Stimulated activated CD4-positive, alpha-beta T cell treated with anti-CD3 and anti-CD28 coated beads, TNF-alpha, amount 100 ng/mL, for 48 hours (primary cell): ENCODE data around the gene STK32B.

Experiments
- DNase-seq, 3 donors: peaks; one replicate each; pipeline ENCODE4 v3.0.0-alpha.2; 2020; ENCODE audit warnings: low read depth in 3 of 3

STK32B gene

DNA sequence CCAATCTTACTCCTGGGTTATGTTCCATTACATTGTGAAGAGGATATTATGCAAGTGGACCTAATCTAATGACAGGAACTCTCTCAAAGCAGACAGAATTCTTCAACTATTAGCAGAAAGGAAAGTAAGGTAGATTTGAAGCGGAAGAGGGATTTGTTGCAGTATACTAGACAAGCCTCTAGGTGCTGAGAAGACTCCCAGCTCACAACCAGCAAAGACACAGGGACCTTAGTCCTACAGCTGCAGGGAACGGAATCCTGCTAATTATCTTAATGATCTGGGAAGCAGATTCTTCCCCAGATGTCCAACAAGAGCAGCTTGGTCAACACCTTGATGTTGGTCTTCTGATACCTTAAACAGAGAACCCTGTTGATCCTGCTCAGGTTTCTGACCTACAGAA, 73.6 kb downstream of the STK32B start:
- no peak for DNase-seq

DNA sequence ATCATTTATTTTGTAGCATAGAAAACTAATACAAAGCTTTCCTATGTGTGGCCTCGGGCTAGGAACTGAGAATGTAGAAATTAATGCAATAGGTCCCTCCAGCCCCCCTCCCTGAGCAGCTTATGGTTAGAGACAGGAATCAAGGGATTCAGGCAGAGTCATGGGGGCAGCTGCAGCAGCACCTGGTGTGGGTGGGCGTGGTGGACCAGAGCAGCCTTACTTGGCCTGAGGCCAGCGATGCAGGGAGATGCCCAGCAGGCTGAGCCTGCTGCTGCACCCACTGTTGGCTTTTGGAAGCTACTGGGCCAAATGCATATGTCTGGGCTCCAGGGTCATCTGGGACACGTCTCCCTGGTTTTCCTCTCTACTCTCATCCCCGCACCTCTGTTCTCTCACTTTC, 74.0 kb downstream of the STK32B start:
- DNase-seq = no peak

DNA sequence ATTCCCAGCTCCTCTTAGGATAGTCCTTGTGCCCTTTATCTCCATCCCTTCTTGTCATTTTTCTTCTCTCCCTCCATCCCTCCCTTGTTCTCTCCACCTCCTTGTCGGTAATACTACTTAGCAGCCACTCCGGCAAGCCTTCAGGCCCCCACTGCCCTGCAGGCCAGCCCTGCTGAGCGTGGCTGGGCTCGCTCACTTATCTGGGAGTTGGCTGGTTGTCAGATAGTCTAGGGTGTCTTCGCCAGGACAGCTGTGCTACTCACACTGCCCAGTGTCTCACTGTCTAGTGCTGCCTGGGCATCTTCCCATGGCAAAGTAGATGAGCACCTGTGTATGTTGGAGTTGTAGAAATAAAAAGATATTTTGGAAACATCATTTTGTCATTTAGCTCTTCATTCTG, 75.0 kb downstream of the STK32B start:
- DNase-seq = no peak

DNA sequence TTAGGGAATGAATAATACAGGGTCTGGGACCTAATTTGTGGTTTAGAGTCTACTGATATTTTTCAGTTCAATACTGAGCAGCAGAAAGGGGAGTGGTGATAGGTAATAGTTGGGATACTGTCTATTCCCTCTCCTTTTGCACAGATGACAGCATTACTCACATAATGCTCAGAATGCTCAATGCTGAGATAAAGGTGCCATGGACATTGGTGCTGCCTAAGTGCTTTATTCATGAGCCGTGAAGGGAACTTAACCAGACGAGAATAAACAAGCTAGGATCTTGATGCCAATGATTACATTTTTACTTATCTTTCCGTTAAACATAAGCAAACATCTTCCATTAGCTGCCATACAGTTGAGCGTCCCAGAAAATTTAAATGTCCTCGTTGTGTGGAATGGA, 75.6 kb downstream of the STK32B start:
- no peak for DNase-seq

DNA sequence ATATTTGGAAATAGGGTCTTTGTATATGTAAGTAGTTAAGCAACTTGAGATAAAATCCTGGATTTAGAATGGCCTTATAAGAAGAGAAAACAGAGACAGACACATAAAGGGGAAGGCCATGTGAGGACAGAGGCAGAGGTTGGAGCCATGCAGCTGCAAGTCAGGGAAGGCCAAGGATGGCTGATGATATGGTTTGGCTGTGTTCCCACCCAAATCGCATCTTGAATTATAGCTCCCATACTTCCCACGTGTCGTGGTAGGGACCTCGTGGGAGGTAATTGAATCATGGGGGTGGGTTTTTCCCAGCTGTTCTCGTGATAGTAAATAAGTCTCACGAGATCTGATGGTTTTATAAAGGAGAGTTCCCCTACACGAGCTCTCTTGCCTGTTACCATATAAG, 76.3 kb downstream of the STK32B start:
- no peak for DNase-seq

DNA sequence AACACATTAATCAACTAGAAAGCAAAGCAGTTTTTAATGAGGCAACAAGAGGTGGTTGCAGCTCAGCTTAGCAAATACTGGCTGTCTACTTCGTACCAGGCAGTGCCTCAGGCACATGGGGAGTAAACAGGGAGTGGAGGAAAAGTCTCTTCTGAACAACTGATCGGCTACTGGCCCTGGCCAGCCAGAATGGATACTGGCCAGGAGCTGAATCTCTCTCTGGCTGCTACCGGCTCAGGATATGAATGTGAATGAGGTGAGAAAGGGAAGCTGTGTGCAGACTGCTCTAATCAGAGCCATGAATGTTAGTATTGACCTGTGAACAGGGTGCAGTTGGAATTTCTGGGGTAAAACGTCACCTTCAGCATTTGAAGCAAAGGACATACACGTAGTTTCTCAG, 77.3 kb downstream of the STK32B start:
- no peak for DNase-seq

DNA sequence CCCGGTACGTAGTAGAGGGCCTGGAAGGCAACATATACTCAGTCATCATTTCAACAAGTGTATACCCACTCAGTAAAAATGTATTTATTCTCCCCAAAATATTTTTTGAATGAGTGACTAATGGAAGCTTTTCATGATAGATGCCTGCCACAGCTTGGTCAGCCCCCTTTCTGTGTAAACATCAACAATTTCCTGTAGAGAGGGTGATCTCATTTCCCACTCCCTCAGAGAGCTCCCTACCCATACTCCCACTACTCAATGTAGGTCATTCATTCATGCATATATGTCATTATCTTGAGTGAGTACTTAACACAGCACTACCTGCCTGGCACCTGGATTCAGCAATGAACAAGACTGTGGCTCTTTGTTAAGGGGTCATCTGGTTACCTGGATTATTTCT, 81.9 kb downstream of the STK32B start:
- DNase-seq = no peak

DNA sequence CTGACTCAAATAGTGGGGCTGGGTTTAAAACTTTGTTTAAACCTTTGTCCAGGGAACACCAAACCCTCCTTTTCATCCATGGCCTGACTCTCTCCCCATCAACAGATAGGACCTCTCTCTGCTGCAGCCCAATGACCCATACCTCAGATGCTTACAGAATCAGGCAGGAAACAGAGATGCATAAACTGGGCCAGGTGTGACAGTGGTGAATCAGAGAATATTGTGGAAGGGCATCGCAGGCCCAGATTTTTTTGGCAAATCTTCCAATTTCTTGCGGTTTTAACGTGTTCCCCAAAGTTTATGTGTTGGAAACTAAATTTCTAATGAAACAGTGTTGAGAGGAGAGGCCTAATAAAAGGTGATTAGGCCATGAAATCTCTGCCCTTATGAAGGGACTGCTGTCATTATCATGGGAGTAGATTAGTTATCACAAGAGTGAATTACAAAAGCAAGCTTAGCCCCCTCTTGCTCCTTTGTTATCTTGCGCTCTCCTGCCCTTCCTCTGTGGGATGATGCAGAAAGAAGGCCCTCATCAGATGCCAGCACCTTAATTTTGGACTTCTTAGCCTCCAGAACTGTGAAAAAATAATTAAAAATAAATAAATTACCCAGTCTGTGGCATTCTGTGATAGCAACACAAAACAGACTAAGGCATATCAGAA, 82.8 kb downstream of the STK32B start:
- no peak for DNase-seq

DNA sequence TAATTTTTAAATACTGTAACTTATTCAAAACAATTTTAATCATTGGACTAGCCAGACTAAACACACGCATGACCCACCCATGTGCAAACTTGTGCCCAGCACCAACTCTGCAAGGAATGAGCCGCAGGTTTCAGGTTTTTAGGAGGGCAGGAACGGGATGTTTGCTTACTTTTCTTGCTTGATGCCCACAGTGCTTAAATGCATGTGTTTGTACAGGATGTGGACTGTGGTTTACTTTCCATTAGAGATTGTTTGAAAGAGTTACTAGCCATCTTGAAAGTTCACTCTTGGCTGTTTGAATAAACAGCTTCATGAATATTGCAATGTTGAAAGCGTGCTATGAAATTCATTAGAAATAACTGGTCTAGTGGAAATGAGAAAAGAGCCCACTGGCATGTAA, 83.3 kb downstream of the STK32B start:
- DNase-seq = no peak

DNA sequence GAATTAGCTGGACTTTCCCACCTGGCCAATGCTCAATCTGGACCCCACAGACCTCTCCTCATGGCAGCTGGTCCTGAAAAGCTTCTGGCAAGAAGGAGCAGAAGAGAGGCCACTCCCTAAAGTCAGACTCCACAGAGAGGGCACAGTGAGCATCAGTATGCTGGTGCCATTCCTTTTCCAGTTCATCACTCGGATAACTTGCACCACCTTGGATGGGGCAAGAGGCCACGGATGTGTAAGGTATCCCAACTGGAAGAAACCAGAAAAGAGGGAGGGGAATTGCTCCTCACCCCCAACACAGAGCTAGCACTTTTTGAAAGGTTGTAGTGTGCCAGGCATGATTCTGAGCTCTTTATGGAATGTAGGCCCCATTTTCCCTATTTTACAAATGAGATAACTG, 85.9 kb downstream of the STK32B start:
- DNase-seq = no peak

DNA sequence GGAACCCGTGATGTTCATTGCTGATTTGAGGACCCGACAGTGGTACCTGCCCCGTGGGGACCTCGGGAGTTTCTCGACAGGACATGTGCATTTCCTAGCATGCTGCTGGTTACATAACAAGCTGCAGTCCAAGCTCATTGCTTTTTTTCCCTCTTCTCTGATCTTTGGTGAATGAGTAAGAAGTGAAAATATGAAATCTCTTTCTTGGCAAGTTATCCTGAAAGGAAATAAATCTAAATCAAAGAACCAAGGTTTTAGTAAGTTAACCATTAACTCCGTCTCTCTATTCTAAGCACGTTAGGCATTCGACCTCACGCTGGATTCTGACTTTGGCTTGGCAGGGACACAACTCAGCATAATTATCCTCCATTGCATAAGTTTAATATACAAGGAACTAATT, 86.6 kb downstream of the STK32B start:
- no peak for DNase-seq

DNA sequence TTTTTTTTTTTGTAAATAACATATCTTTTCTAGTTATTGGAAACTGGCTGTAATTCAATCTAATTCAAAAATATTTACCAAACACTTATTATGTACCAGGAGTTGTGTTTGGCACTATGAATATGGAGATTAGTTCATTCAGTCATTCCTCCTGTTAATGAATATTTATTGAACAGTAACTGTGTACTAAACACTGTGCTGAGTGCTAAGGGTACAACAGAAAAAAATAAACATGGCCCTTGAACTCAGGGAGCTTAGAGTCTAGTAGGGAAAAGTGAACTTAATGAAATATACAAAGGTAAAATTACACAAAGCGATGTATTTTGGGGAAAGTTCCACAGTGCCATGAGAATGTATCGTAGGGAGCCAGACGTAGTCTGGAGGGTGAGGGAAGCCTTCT, 87.1 kb downstream of the STK32B start:
- DNase-seq = no peak

DNA sequence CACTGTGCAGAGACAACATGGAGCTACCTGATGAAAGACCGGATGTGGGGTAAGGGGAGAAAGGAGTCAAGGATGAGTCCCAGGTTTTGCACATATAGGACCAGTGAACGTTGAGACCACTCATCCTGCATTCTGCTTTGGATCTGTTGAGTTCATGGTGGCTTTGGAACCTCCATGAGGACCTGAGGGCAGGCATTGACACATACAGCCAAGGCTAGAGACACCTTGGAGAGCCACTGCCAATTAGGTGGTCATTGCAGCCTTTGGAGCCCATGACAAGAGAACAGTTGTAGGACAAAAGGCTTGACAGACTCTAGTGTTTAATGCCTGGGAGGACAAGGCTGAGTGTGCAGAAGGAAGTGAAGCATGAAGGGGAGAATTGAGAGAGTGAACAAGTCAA, 87.9 kb downstream of the STK32B start:
- DNase-seq = no peak

DNA sequence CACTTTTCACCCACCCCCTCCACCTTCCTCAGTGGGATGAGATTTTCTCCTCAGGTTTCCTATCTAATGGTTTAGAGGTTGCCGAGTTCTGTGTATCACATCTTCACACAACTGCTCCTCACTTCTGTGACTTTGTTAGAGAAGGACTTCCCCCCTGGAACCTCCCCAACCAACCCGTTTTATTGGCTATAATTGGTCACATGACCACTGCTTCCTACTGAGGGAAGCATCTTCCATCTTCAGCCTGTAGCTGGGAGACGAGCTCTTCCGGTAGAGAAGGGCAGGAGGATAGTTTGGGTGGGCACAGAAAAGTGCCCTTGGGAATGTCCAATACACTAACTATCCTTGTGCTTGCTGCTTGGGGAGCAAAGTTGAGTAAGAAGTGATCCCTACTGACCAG, 90.5 kb downstream of the STK32B start:
- no peak for DNase-seq

DNA sequence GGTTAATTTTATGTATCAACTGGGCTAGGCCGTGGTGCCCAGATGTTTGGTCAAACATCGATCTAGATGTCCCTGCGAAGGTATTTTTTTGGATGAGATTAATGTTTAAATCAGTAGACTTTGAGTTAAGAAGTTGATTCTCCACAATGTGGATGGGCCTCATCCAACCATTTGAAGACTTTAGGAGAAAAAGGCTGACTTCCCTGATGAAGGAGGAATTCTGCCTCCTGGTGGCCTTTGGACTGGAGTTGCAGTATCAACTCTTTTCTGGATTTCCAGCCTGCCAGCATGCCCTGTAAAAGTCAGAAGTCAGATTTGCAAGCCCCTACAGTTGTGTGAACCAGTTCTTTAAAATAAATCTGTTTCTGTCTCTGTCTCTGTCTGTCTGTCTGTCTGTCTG, 91.4 kb downstream of the STK32B start:
- no peak for DNase-seq

DNA sequence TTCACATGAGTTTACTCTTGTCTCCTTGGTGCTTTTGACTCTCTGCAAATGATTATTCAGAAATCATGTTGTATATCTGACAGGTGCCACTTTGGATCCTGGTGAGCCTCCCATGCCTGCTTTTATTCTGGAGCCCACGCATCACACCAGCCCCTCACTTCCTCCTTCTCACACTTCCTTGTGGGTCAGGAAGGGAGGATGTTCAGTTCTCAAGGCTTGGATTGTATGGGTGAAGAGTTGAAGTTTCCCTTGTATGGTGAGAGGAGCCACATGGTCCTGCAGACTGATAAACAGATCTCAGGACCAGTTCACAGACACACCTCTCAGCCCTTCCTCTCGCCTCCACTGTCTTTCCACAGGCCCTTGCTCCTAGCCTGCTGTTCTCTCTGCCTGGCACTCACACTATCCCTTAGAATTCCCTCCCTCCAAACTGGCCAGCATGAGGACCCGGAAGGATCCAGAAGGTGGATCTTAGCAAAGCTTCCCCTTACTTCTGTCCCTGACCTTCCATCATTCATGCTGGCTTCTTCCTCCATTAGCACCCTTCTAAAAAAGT, 92.1 kb downstream of the STK32B start:
- no peak for DNase-seq

DNA sequence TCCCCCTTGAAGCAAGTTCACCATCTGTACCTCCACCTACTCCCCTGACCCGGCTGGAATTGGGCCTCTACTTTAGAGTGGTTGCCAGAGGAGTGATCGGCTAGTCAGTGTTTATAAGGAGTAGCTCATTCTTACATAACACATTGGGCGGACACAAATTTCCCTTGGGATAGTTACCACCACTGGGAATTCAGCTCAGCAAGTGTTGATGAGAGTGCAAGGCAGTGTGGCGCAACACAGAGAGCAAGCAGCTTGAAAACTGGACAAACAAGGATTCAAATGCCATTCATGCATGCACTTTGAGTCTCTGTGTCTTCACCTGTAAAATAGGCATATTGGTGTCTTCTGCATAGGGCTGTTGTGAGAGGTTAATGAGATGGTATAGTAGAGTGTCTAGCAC, 92.7 kb downstream of the STK32B start:
- no peak for DNase-seq

DNA sequence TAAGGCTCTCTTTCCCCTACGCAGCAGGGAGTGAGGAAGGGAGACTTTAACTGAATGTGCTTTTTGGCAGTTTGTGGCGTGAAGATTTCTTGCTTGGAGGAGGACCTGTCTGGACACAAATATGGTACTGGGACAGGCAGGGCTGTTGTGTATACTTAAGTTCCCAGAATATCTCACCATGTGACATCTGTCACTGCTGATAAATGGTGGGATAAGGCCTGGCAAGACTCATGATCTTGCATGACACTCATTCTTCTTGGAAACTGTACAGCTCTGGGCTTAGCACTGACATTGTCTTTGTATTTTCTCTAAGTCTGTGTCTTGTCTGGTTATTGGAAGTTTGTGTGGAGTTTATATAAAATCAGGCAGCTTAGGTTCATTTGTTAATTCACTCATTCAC, 93.1 kb downstream of the STK32B start:
- DNase-seq = no peak

DNA sequence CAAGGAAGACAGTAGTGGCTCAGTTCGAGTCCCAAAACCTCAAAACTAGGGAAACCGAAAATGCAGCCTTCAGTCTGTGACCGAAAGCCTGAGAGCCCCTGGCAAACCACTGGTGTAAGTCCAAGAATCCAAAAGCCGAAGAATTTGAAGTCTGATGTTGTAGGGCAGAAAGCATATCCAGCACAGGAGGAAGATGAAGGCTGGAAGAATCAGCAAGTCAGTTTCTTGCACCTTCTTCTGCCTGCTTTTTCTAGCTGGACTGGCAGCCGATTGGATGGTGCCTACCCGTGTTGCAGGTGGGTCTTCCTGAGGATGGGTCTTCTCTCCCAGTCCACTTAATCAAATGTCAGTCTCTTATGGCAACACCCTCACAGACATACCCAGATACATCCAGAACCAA, 95.0 kb downstream of the STK32B start:
- DNase-seq = no peak

DNA sequence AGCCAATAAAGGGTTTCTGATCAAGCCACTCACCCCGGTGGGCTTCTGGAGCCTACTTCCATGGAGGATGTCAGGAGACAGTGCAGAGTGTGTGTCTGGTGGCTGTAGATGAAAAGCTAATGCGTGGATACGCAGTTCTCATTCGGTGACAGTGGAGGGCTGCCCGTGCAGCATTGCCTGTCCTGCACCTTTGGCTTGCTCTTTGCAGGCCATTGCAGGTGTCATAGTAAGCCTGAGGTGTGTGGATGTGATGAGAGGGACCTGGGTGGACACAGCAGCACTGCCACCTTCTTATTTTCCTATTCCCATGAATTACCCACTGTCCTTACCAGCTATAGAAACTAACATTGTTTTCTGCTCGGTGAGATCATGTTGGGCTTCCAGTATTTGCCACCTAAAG, 101.2 kb downstream of the STK32B start:
- DNase-seq = no peak

DNA sequence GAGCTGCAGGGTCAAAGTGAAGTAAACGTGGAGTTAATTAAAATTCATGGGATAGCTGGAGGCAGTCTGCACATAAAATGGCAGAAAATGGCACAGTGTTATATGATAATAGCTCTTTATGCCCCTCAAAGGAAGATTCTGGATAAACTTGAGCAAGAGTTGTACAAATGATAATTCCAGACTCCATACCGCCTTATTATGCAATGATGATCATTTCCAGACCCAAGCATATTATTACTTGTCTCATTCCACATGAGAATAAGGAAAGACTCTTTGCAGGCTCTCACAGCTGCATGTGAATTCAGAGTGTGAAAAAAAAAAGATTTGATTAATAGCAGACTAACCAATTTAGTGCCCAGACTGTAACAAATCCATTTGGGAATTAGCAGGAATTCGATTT, 105.4 kb downstream of the STK32B start:
- no peak for DNase-seq

DNA sequence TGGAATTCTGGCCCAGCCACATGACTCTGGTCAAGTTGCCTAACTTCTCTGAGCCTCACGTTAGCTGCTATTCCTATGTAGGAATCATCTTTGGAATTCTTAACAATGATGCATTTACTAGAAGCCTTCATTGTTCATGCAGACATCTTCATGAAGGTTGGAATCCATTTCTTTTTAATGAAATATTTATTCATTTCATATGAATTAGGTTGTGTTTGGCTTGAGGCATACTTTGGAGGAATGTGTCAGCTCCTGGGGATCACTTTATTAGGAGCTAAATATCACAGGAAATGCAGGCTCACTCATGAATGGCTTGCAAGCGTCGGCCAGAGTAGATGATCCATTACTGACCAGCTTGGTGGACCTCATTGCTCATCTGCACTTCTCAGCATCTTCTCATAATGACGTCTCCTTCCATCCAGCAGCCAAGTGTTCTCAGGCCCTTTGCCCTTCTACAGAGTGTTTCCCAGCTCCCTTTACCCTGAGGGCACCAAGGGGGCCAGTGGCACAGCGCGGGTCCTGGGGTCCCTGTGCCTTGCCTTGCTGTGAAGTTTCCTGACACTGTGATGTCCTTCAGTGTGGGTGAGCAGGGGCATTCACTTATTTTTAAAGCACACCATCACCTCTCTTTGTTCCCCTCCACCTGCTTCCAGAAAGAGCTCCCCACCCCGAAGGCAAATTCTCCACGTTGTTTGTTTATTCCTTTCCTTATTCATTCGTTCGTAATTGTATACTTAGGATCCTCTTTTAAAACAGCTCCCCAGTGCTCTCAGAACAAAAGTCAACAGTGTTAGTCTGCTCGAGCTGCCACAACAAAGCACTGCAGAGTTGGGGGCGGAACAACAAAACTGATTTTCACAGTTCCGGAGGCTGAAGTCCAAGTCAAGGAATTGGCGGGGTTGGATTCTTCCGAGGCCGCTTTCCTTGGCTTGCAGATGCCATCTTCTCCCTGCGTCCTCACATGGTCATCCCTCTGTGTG, 106.8 kb downstream of the STK32B start:
- no peak for DNase-seq

DNA sequence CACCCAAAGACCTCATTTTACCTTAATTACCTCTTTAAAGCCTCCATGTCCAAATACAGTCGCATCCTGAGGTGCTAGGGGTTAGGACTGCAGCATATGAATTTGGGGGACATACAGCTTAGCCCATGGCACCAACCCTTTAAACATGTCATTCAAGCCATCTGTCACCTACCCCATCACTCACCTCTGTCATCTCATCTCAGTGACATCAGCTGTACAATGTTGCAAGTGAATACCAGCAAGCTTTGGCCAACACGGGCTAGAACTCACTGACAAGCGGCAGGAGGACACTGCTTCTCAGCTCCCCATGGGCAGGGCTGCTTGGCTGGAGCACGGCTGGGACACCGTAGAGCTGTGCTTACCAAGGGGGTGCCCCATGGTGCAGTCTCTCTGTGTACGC, 107.5 kb downstream of the STK32B start:
- DNase-seq = no peak
